HUDEP-2 (cell line): ENCODE results near the gene NEGR1.

Source experiments
- DNase-seq, 76 experiments: peaks; one replicate each; lab custom pipeline; 2025; ENCODE audit not compliant: unreplicated experiment in 76 of 76; lab: John Stamatoyannopoulos, UW

Gene NEGR1

GRCh38 chr1:72282271-72283021 is at the start of gene NEGR1:
Gene NEGR1 (minus strand): TSS chr1:72282539.
- DNase-seq = peak in 59 of 76 experiments; percentile 3 to 67 (median 35)

DNA sequence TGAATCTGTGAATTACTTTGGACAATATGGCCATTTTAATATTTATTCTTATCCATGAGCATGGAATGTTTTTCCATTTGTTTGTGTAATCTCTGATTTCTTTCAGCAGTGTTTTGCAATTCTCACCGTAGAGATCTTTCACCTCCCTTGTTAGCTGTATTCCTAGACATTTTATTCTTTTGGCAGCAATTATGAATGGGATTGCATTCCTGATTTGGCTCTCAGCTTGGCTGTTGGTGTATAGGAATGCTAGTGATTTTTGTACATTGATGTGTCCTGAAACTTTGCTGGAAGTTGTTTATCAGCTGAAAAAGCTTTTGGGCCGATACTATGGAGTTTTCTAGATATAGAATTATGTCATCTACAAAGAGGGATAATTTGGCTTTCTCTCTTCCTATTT is 44.2 kb upstream of the NEGR1 start:
- no peak for DNase-seq

- DNase-seq = no peak
Measured at GRCh38 chr1:72324451-72324850, 42.1 kb upstream of the NEGR1 start.

DNA sequence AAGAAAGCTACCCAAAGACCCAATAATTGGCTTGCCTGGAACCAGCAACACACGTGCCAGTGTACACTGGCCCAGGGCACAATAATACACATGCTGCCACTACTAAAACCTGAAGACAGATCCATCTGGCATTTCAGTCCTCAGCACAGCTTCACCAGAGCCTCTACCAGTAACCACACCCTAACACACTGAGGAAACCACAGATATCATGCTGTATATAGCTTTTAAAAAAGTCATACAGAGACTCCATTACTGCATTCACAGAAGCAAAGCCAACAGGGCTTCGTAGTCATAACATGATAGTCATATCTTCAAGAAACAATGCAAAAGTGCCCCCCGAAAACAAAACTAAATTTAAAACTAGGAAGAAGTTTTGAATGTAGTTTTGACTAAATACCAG is 40.6 kb upstream of the NEGR1 start:
- DNase-seq = no peak

DNA sequence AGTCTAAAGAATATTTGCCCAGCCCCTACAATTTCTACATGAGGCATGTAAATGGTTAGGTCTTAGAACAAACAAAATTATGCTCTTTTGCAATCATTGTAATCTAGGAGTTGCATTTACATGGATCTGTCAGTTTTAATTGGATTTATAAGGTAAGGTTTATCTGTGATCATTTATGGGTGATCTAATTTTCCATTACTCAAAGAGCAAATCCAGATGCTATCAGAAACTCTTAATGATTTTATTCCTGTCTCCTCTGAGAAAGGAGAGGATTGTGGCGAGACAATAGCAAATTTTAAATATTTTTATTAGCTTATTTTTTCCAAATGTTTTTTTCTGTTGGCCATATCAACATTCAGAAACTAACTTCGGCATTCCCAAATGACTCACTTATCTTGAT is 14.2 kb upstream of the NEGR1 start:
- DNase-seq = no peak

DNA sequence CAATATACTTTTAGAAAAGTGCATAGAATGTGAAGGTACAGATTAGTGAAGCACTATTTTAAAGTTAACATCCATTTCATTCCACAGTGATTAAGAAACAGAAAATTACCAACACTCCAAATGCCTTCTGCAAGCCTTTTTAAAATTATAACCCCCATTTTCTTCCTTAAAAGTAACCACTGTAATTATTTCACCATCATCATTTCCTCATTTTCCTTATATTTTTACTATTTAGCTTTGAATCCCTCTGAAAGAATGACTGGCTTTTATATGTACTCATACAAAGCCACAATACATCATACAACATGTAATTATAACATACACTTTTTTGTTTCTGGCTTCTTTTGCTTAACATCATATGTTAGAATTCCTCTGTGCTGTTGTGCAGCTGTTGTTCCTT is 6.5 kb upstream of the NEGR1 start:
- DNase-seq = no peak

GRCh38 chr1:72286401-72286800 is 4.1 kb upstream of the NEGR1 start:
- no peak for DNase-seq

- DNase-seq = no peak
Measured at GRCh38 chr1:72285074-72285425, 2.7 kb upstream of the NEGR1 start.

- no peak for DNase-seq
Measured at GRCh38 chr1:72284348-72285073, 2.2 kb upstream of the NEGR1 start.

- no peak for DNase-seq
Measured at GRCh38 chr1:72284084-72284347, 1.7 kb upstream of the NEGR1 start.

- peak in 1 of 76 experiments; percentile 1 for DNase-seq
Measured at GRCh38 chr1:72283307-72284083, 1.2 kb upstream of the NEGR1 start.

DNA sequence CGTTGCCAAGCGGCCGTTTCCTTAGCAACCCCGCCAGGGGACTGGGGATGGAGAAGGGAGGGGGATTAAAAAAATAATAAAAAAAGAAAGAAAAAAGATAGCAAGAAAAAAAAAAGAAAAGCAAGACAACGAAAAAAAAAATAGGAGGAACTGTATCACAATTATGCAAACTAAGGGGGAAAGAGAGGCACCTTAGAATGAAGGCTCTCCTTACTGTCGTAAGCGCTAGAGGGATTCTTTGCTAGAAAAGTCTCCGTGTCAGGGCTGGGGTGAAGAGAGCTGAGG is 625 bp upstream of the NEGR1 start:
- no peak for DNase-seq

GRCh38 chr1:72281637-72282270 is 585 bp downstream of the NEGR1 start:
- no peak for DNase-seq

DNA sequence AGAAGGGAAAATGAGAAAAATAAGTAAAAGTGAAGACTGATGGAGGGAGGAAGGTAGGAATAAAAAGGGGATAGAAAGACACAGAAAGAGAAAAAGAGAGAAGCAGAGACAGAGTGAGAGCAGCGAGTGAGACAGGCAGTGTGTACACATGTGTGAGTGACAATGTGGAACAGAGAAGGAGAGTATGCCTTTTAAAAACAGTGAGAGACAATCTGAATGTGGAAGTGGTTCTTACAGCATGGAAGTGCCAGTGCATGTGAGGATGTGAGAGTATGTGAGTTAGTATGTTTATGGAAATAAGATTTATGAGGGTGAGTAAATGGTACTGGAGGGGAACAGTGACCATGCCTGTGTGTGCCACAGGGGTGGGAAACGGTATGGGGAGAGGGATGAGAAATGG is 1.2 kb downstream of the NEGR1 start:
- no peak for DNase-seq

DNA sequence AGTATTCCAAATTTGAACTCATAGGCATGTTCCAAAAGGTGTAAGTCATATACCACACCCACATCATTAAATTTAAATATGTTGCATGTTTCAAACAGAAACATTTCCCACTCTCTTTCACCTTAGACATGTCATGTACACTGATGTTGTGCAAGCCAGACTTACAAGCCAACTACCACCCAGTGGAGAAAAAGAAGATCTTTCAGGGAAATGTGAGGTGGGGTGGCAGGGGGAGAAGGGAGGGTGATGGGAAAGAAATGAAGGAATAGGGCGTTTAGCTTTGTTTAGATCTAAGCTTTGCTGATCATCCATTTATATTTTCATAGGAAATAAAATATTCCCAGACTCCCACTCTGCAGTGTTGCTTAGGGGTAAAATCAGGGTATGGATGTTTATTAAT is 1.6 kb downstream of the NEGR1 start:
- DNase-seq = no peak

DNA sequence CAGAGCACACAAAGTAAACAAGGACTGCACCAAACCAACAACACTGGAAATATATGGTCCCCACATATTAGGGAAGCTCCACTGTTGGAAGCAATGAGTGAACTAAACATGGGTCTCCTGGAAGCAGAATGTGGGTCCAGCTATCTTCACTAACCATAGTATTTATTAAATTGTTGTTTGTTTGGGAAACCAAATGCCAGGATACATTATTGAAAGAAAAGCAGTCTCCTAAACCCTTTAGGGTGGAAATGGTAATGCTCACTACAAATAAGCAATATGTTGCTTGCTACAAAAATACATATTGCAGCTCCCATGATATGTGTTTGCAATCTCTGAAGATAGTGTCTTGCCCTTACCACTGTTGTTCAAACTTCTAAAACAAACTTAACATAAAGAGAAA is 2.2 kb downstream of the NEGR1 start:
- DNase-seq = no peak

- no peak for DNase-seq
Measured at GRCh38 chr1:72278461-72278860, 3.9 kb downstream of the NEGR1 start.

DNA sequence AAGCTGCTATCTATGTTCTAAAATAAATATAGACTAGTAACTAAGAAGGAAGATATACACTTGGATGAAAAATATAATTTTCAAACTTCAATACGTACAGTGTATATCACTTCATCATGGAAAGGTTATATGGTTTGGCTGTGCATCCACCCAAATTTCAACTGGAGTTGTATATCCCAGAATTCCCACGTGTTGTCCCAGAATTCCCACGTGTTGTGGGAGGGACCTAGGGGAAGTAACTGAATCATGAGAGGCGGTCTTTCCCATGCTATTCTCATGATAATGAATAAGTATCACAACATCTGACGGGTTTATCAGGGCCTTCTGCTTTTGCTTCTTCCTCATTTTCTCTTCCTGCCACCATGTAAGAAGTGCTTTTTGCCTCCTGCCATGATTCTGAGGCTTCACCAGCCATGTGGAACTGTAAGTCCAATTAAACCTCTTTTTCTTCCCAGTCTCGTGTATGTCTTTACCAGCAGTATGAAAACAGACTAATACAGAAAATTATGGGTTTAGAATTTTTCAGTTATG is 10.7 kb downstream of the NEGR1 start:
- DNase-seq = no peak

GRCh38 chr1:72262735-72263134 is 19.6 kb downstream of the NEGR1 start:
- DNase-seq = no peak

- DNase-seq = no peak
Measured at GRCh38 chr1:72253132-72253531, 29.2 kb downstream of the NEGR1 start.

GRCh38 chr1:72241397-72241796 is 40.9 kb downstream of the NEGR1 start:
- no peak for DNase-seq
